Measurements from ENCODE around the gene ANO1. TPM values are rescaled to one million over a fixed set of nuclear protein-coding genes. Genes with fewer than 3 reads are reported as not detected.

ANO1 gene
- polyA plus RNA-seq, 1 of the 3 experiments (the other 2 are of a cell fraction): not detected

- TF ChIP-seq ZBTB33 (IDR thresholded peaks at IDR 0.05; ENCODE audit: borderline replicate concordance, low read depth): peak; percentile 98
- peak; percentile 97 for TF ChIP-seq ELF1 (IDR thresholded peaks at IDR 0.05)
- peak; percentile 98 for TF ChIP-seq NRF1 (IDR thresholded peaks at IDR 0.05; ENCODE audit: low read depth, low read length)
- TF ChIP-seq RXRA (IDR thresholded peaks at IDR 0.05; ENCODE audit: borderline replicate concordance, low read depth): no peak
- TF ChIP-seq NFIC (IDR thresholded peaks at IDR 0.05; ENCODE audit: borderline replicate concordance): no peak
- no peak for TF ChIP-seq SIN3A (IDR thresholded peaks at IDR 0.05; ENCODE audit: borderline replicate concordance, low read depth, low read length)
- TF ChIP-seq RCOR1 (IDR thresholded peaks at IDR 0.05; ENCODE audit: low read length): no peak
- no peak for TF ChIP-seq FOSL2 (IDR thresholded peaks at IDR 0.05; ENCODE audit: borderline replicate concordance, low read depth)
- no peak for TF ChIP-seq TEAD4 (IDR thresholded peaks at IDR 0.05; ENCODE audit: borderline replicate concordance, insufficient read depth)
- TF ChIP-seq PBX3 (IDR thresholded peaks at IDR 0.05): 0 out of 2 replicates have a peak, but pooled peaks have one; percentile 15
Observed at GRCh38 chr11:70202920-70203750, 125.0 kb downstream of the ANO1 start, which contains the start of gene FADD (continued).

- peak; percentile 50 for DNase-seq
- Histone ChIP-seq H3K9me2 (no peaks in the 10 kb centered on the region), H4K20me1 (ENCODE audit: insufficient read depth) (peaks cover 50% of the 10 kb centered on the region), H3K27ac (ENCODE audit: low read depth in 2 of 2, low read length in 1 of 2) (peak overlapping the region; percentile 83 to 84; a peak in 3 of 4 replicates), H3K9me3 (no peaks in the 10 kb centered on the region), H3K4me1 (ENCODE audit: control insufficient read depth in 1 of 2, insufficient read depth in 2 of 2, low read depth in 1 of 2, low read length in 1 of 2) (peaks cover 6 to 16% of the 10 kb centered on the region in 2 experiments; a peak in 2 of 4 replicates), H3K27me3 (ENCODE audit: insufficient read depth) (no peaks in the 10 kb centered on the region), H3F3A (replicated peaks; ENCODE audit: insufficient read depth) (peaks cover 16% of the 10 kb centered on the region), H3K4me3 (ENCODE audit: low read depth in 2 of 2, low read length in 1 of 2) (peak overlapping the region; percentile 88 to 96), H3K9ac (peak overlapping the region; percentile 98), H2AFZ (ENCODE audit: low read depth) (peak overlapping the region; percentile 24; the same call in 1 of the 2 replicates), H3K4me2 (peak overlapping the region; percentile 91), H3K79me2 (ENCODE audit: insufficient read depth) (peaks cover 43% of the 10 kb centered on the region), H3K36me3 (replicated peaks in 1 of 2; ENCODE audit: control insufficient read depth in 1 of 2, insufficient read depth in 2 of 2, low read length in 1 of 2) (peaks cover 19 to 28% of the 10 kb centered on the region in 2 experiments)
- ChIA-PET CTCF (interaction anchor here (0.8 to 2.7 kb wide), 5 partner anchors 8 to 288 kb away, joined by 3 to 12 read pairs (median 8); no protein-coding TSS in a partner anchor), POLR2A (interaction anchor here (0.6 kb wide), 1 partner anchor 128 kb away, joined by 3 read pairs; no protein-coding TSS in a partner anchor)
- WGBS (ENCODE audit: low lambda C conversion rate): under 1% methylated on average over 20 of the region's 30 CpGs
- TF ChIP-seq USF2 (IDR thresholded peaks at IDR 0.05; ENCODE audit: borderline replicate concordance, low read depth, low read length) (no peak), POLR2AphosphoS5 (IDR thresholded peaks at IDR 0.05; ENCODE audit: low read depth, low read length) (peak; percentile 14; the same call in 1 of the 2 replicates), ELF1 (IDR thresholded peaks at IDR 0.05) (no peak), MAX (IDR thresholded peaks at IDR 0.05; ENCODE audit: low read depth) (peak; percentile 29; the same call in 1 of the 2 replicates), RCOR1 (IDR thresholded peaks at IDR 0.05; ENCODE audit: low read length) (no peak), RAD21 (IDR thresholded peaks at IDR 0.05; ENCODE audit: low read length) (no peak), IRF3 (IDR thresholded peaks at IDR 0.05; ENCODE audit: low read depth, low read length) (no peak), PBX3 (IDR thresholded peaks at IDR 0.05) (peak; percentile 71), SMC3 (IDR thresholded peaks at IDR 0.05; ENCODE audit: low read depth, low read length) (no peak), FOXJ3 (CRISPR knock-in tag; IDR thresholded peaks at IDR 0.05) (no peak), CHD2 (IDR thresholded peaks at IDR 0.05; ENCODE audit: low read length, partially characterized antibody) (peak; percentile 60), RXRA (IDR thresholded peaks at IDR 0.05; ENCODE audit: borderline replicate concordance, low read depth) (no peak; the same call in 1 of the 2 replicates), MXI1 (IDR thresholded peaks at IDR 0.05; ENCODE audit: low read depth, low read length) (no peak), USF1 (IDR thresholded peaks at IDR 0.05; ENCODE audit: borderline replicate concordance, low read depth) (no peak)
Observed at GRCh38 chr11:70203751-70204465, 125.8 kb downstream of the ANO1 start.
